AG09309 (cell line): ENCODE results near the gene WDR17.
A peak's percentile ranks its signal among the peaks of the same experiment; 100 is the strongest.

Experiments used
- DNase-seq: peaks from one replicate; pipeline ENCODE4 v3.0.0-alpha.2; 2010; ENCODE audit warnings: low read depth
- H3K4me3 ChIP-seq: 2 replicates; pipeline ENCODE4 v1.5.1; 2011; ENCODE audit warnings: mild to moderate bottlenecking, low read depth, low read length, moderate library complexity; ENCODE audit not compliant: control insufficient read depth
- TF ChIP-seq, protein P1 (sequence below): IDR thresholded peaks from 2 replicates; pipeline ENCODE4 v1.5.1; 2011; ENCODE audit warnings: mild to moderate bottlenecking, low read depth, low read length, inconsistent platforms; ENCODE audit not compliant: insufficient read depth, control insufficient read depth; ENCODE audit errors: missing control alignments

Gene WDR17

DNA sequence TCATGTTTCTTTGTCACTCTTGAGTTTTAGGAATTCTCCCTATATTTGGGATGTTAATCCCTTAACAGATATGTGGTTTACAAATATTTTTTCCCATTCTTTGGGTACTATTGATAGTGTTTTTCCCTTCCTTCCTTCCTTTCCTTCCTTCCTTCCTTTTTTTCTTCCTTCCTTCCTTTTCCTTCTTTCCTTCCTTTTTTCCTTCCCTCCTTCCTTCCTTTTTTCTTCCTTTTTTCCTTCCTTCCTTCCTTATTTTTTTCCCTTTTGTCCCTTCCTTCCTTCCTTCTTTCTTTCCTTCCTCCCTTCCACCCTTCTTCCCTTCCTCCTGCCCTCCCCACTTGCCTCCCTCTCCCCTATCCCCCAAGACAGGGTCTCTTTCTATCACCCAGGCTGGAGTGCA is 42.1 kb downstream of the WDR17 start:
- no peak overlapping the region for H3K4me3 ChIP-seq
- TF ChIP-seq, protein P1, sequence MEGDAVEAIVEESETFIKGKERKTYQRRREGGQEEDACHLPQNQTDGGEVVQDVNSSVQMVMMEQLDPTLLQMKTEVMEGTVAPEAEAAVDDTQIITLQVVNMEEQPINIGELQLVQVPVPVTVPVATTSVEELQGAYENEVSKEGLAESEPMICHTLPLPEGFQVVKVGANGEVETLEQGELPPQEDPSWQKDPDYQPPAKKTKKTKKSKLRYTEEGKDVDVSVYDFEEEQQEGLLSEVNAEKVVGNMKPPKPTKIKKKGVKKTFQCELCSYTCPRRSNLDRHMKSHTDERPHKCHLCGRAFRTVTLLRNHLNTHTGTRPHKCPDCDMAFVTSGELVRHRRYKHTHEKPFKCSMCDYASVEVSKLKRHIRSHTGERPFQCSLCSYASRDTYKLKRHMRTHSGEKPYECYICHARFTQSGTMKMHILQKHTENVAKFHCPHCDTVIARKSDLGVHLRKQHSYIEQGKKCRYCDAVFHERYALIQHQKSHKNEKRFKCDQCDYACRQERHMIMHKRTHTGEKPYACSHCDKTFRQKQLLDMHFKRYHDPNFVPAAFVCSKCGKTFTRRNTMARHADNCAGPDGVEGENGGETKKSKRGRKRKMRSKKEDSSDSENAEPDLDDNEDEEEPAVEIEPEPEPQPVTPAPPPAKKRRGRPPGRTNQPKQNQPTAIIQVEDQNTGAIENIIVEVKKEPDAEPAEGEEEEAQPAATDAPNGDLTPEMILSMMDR: no peak
- DNase-seq: no peak

DNA sequence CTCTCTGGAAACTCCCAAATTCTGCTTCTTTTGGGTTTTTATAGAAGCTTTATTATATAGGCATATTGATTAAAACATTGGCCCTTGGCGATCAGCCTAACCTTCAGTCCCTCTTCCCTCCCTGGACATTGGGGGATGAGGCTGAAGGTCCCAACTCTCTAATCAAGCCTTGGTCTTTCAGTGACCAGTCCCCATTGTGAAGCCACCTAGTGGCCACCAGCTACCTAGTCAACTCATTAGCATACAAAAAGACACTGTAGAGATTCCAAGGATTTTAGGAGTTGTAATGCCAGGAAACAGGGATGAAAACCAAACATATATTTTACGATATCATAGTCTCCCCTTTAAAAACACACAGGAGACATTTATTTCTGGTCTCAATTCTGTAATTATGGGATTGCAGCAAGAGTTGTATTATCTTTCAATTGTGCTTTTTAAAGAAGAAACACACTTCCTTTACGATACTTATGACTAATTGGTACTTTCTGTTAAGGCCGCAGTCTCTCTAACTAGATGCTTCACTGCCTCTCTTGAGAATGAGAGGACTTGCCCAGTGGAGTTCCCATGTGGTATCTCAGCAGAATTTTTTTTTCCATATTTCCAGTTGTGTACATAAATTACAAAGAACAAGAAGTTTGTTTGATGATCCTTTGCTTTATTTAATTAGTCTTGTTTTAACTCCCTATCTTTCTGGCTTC is 58.2 kb downstream of the WDR17 start:
- no peak for DNase-seq
- TF ChIP-seq, protein P1: peak; percentile 70
- H3K4me3 ChIP-seq: no peak overlapping the region

GRCh38 chr4:176125063-176125462 is 59.4 kb downstream of the WDR17 start:
- DNase-seq: no peak
- no peak overlapping the region for H3K4me3 ChIP-seq
- TF ChIP-seq, protein P1: no peak

GRCh38 chr4:176134670-176135069 is 69.0 kb downstream of the WDR17 start:
- no peak for DNase-seq
- no peak overlapping the region for H3K4me3 ChIP-seq
- TF ChIP-seq, protein P1: no peak

GRCh38 chr4:176137631-176138030 is 72.0 kb downstream of the WDR17 start:
- H3K4me3 ChIP-seq: no peak overlapping the region
- TF ChIP-seq, protein P1: no peak
- DNase-seq: peak; percentile 24

DNA sequence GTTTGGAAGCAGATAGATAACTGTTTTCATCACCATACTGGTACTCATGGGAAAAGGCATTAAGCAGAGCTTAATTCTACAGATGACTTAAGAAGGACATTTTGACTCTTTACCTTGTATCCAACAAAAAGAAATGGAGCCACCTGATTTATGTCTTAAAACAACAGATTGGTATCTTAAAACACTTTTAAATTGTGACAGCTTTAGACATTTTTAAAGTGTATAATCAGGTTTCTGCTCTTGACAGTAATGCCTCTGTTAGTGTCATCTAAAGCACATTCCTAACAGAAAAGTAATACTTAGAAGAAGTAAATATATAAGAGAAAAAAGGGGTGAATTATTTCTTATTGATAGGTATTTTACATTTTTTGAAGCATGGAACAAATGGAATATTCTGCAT is 73.9 kb downstream of the WDR17 start:
- H3K4me3 ChIP-seq: no peak overlapping the region
- DNase-seq: no peak

More for the DNA sequence above, 73.9 kb downstream of the WDR17 start:
- TF ChIP-seq, protein P1: no peak
